Neural progenitor cell (in vitro differentiated cells): ENCODE measurements around the gene LDB3.

Experiments used
- CTCF ChIP-seq: fragments of 200-600 bp; sonication (generic); IDR thresholded peaks from 2 replicates; pipeline ENCODE4 v1.5.1; 2017; ENCODE audit warnings: antibody characterized with exemption, mild to moderate bottlenecking
- EZH2 ChIP-seq: fragments of 200-600 bp; sonication (generic); IDR thresholded peaks from 2 replicates; pipeline ENCODE4 v1.6.1; 2017; ENCODE audit warnings: antibody characterized with exemption, mild to moderate bottlenecking, moderate library complexity

- TF ChIP-seq CTCF: no peak
- no peak for TF ChIP-seq EZH2
These were observed 59.2 kb downstream of the LDB3 start for GRCh38 chr10:86727470-86727869.
